Glomerular visceral epithelial cell (primary cell): ENCODE results near the gene FRRS1.

ENCODE experiments used
- DNase-seq: peaks from one replicate; pipeline ENCODE4 v3.0.0-alpha.2; 2016; ENCODE audit errors: extremely low spot score

FRRS1 gene

DNA sequence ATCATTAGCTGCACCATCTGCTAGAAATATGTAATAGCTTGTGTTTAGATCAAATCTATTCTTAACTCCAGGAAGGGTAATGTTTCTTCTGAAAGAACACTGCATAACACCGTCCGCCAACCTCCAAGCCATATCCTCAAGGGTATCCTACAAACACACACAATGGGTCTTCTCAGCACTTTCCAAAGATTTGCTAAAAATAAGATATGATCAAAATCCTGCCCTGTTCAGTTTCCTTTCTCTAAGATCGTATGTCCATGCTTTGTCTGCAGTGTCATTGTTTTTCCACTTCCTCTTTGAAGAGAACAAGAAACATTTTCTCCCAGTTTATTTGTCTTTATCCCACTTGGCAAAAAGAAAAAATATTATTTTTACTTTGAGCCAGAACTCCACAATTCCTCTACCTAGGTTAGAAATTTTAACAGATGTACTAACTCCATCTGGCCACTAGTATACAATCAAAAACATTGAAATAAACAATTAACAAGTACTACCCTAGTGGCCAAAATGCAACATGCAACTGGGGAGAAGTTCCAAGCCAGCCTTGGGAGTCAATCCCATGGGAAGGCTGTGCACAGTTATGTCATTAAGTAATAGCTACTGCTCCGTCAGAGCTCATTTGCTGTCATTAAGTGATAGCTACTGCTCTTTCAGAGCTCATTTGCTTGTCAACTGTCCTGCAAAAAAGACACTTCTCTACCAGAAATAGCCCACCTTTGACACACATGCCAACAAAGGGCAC is 37.8 kb downstream of the FRRS1 start:
- peak; percentile 23 for DNase-seq

DNA sequence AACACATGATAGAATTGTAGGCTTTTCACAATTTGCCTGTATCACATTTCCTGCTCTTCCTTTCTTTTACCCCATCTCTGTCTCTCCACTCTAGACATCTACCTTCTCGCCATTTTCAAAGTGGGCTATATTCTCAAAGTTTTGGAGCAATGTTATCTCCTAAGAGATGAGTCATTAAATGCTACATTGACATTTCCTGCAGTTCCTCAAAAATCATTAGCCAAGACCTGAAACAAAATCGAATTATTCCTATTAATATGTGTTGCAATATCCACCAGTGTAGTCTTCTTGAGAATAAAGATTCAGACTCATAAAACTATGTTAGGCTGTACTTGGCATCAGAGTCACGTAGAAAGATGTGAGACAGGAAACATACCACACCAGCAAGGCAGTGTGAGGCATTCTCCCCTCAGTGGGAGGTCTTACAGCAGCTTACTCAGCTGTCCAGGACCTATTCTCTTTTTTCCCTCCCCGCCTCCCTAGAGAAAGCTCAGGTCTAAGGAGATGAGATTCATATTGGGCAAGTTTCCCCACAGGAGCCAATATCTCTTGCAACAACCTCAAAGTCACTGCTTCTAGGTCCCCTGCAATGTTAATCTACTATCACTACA is 38.8 kb downstream of the FRRS1 start:
- DNase-seq: peak; percentile 82

DNA sequence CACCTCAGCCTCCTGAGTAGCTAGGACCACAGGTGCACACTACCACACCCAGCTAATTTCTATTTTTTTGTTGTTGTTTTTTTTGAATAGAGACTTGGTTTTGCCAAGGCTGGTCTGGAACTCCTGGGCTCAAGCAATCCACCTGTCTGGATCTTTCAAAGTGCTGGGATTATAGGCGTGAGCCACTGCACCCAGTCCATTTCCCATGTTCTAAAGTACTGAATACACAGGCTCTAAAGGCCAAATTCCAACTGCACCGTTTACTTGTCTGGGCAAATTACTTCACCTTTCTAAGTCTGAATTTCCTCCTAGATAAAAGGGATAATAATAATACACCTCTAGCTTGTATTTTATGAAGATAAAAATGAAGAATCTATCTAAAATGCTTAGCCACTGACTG is 39.6 kb downstream of the FRRS1 start:
- no peak for DNase-seq

GRCh38 chr1:99726407-99726806 is 40.0 kb downstream of the FRRS1 start:
- no peak for DNase-seq

DNA sequence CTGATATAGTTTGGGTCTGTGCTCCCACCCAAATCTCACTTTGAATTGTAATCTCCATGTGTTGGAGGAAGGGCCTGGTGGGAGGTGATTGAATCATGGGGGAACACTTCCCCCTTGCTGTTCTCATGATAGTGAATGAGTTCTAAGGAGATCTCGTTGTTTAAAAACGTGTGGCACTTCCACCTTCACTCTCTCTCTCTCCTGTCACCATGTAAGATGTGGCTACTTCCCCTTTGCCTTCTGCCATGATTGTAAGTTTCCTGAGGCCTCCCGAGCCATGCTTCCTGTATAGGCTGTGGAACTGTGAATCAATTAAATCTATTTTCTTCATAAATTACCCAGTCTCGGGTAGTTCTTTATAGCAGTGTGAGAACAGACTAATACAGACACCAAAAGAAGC is 40.4 kb downstream of the FRRS1 start:
- DNase-seq: no peak

GRCh38 chr1:99723251-99723650 is 43.2 kb downstream of the FRRS1 start:
- no peak for DNase-seq

GRCh38 chr1:99717005-99717404 is 49.4 kb downstream of the FRRS1 start:
- no peak for DNase-seq

DNA sequence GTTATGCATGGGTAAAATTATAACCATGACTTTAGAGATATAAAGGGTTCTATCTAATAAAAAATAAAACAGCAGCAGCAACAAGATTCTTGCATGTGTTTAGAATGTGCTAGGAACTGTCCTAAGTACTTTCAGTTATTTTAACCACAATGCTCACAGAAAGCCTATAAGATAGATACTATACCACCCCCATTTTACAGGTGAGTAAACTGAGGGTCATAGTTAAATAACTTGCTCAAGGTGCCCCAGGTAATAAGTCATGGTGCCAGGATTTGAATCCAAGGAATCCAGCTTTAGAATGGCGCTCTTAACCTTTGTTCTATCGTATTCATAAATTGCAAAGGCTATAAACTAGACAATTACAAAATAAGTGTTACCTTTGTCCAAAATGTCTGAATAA is 53.4 kb downstream of the FRRS1 start:
- no peak for DNase-seq

- no peak for DNase-seq
These were observed 55.4 kb downstream of the FRRS1 start for GRCh38 chr1:99710994-99711393.

DNA sequence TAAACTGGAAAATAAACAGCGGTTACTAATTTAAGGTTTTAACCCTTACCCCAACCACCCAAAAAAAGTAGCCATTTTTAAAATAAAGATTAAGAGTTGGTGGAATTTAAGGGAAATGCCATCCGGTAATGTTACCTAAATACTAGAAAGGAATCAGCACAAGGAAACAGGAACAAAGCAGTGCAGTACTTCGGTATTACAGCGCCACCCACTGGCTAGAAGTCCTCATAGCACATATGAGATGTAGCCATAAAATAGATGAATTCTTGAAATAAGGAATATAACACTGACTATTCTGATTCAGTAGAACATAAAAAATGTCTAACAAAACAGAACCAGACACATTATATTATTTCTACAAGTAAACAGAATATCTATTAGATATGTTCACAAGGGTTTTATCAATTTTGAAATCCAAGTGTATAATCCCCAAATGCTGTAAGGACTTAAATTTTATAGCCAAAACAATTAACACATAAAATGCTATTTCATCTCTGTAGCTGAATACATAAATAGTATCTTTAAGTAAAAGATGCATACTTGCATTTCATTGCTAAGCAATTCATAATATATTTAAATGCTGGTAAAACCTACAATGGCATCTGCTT is 58.8 kb downstream of the FRRS1 start:
- DNase-seq: peak; percentile 69

- no peak for DNase-seq
These were observed 61.0 kb downstream of the FRRS1 start for GRCh38 chr1:99705385-99705784.

DNA sequence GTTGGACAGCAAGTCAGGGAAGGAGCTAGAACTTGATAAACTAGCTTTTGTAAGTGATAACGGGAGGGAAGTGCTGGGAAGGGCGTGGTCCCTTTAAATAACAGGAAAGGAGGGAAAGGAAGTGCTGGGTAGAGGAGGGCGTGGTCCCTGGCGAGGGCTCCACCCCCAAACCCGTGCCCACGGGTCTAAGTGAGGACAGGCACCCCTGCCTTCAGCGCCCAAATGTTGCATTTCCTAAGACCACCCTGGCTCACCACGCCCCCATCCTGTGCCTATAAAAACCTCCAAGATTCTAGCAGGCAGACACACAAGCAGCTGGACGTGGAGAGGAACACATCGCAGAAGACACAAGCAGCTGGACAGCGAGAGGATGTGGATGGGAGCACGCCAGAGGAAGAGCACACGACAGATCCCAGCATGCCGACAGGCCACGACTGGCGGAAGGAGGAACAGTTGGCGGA is 62.0 kb downstream of the FRRS1 start:
- DNase-seq: no peak

DNA sequence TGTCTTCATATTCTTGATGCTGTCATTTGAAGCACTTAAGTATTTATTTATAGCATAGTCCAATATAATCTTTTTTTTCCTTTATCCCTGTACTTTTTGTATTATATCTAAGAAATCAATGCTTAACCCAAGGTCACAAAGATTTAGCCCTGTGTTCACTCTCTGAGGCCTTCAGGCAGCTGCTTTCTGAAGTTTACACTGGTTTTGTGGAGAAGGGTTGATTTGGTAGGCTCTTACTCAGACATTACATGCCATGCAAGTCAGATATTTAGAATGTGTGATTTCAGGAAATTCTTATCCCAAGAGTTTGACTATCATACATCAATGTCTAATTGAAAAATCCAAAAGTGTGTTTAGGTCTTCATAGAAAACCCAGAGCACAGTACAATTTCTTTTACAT is 64.2 kb downstream of the FRRS1 start:
- no peak for DNase-seq

DNA sequence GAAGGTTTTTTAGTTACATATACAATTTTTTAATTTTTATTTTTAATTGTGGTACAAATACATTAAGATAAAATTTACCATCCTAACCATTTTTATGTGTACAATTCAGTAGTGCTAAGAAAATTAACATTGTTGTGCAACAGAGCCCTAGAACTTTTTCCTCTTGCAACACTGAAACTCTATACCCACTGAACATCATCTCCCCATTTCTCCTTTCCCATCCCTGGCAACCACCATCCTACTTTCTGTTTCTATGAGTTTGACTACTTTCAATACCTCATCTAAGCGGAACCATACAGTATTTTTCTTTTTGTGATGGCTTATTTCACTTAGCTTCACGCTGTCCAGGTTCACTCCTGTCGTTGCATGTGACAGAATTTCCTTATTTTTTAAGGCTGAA is 66.4 kb downstream of the FRRS1 start:
- no peak for DNase-seq

DNA sequence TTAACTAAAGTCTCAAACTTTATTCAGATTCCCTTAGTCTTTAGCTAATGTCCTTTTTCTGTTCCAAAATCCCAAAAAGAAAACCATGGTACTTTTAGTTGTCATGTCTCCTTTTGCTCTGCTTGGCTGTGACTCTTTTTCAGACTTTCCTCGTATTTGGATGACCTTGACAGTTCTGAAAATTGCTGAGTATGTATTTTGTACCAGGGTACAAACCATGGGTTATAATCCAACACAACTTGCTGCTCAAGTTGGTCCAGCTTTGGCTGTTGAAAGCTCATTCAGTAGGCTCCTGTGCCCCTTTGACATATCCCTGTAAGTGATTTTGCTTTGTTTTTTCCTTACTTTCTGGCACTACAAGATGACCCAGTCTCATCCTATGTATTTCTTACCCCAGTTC is 68.9 kb downstream of the FRRS1 start:
- DNase-seq: no peak

- no peak for DNase-seq
These were observed 69.8 kb downstream of the FRRS1 start for GRCh38 chr1:99696616-99697015.

- DNase-seq: no peak
These were observed 75.3 kb downstream of the FRRS1 start for GRCh38 chr1:99691175-99691574.

DNA sequence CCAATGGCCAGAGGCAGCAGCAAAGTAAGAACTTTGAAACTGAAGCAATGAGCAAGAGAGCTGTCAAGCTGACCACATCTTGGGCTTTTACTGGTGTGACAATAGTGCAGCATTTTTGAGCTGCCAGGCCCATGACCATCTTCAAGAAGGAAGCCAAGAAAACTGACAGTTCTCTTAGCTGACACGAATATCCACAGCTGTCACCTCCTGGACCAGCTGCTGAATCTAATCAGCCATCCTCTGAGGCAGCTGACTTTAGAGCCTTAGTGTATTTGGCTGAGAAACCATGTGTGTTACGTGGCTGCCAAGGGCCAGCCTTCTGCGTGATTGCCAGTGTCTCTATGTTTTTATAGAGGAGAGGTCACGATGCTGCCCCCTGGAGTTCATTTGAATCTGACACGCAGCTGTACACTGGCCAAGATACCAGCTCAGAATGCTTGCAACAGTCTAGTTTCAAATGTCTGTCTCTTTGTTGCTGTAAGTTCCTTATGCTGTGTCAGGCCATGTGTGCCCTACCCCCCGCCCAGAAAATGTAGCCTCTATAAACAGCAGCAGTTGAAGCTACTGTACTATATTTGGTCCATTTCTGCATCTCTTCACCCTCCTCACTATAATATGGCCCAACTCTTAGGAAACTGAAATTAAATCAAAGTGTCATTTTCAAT is 80.8 kb downstream of the FRRS1 start:
- DNase-seq: peak; percentile 72

- DNase-seq: no peak
These were observed 84.1 kb downstream of the FRRS1 start for GRCh38 chr1:99682291-99682751.

GRCh38 chr1:99681583-99681982 is 84.9 kb downstream of the FRRS1 start:
- no peak for DNase-seq

GRCh38 chr1:99680270-99680669 is 86.2 kb downstream of the FRRS1 start:
- DNase-seq: no peak

- no peak for DNase-seq
These were observed 89.0 kb downstream of the FRRS1 start for GRCh38 chr1:99677416-99677815.

DNA sequence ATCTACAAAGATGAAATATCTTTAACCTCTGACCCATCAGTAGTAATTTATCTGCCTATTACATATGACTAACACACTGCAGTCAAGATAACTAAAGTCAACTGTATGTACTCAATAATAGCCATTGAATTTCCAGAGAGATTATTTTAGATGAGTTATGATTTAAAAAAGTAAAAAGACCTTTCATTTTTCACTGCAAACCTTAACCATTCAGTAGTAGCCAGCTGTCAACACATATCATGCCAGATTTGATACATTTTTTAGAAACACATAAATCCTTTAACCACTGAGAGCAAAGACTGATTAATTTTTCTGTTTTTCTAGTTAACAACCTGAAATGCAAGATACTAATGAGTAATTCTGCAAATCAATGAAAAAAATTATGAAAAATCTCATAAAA is 89.6 kb downstream of the FRRS1 start:
- DNase-seq: no peak
